H1 (cell line): Measurements from ENCODE around the gene SLC22A13. TPM values are rescaled to one million over a fixed set of nuclear protein-coding genes. Genes with fewer than 3 reads are reported as not detected.

Experiments used
- CTCF ChIA-PET: fragments of 300-600 bp; sonication (Branson Sonifier 250); formaldehyde crosslinking; loops from one replicate; lab custom pipeline; 2021; ENCODE audit not compliant: partially characterized antibody; lab: Charles Lee
- POLR2A ChIA-PET: fragments of 300-600 bp; sonication (Branson Sonifier 250); formaldehyde crosslinking; loops from one replicate; lab custom pipeline; 2021; ENCODE audit warnings: inconsistent platforms; ENCODE audit not compliant: partially characterized antibody; lab: Charles Lee
- DNase-seq, 2 experiments: peaks; one replicate each; pipeline versions ENCODE4 v3.0.0 to v3.0.0-alpha.2; 2010 to 2022; ENCODE audit warnings: low spot score in 2 of 2, low read depth in 1 of 2, mixed read lengths in 1 of 2
- FAIRE-seq: peaks from 2 replicates; lab custom pipeline; 2011; peaks lifted over from hg19 to GRCh38; lab: Jason Lieb, UNC
- H2AFZ ChIP-seq: 2 replicates; pipeline ENCODE4 v1.8.1; 2012; ENCODE audit warnings: low read length, inconsistent platforms
- H2AK5ac ChIP-seq: 2 replicates; pipeline ENCODE4 v1.6.1; 2013; ENCODE audit warnings: low read depth, low read length
- H2BK120ac ChIP-seq: replicated peaks from 2 replicates; pipeline ENCODE3; 2013; ENCODE audit warnings: low read depth, low read length, inconsistent platforms
- H2BK12ac ChIP-seq: 2 replicates; pipeline ENCODE4 v1.6.1; 2013; ENCODE audit warnings: low read depth, low read length
- H2BK15ac ChIP-seq: 2 replicates; pipeline ENCODE4 v1.6.1; 2013; ENCODE audit warnings: low read length
- H2BK20ac ChIP-seq: 2 replicates; pipeline ENCODE4 v1.6.1; 2013; ENCODE audit warnings: low read length
- H2BK5ac ChIP-seq: 2 replicates; pipeline ENCODE4 v1.6.1; 2013; ENCODE audit warnings: low read depth, low read length
- H3K14ac ChIP-seq: 2 replicates; pipeline ENCODE4 v1.6.1; 2013; ENCODE audit warnings: inconsistent platforms; ENCODE audit not compliant: insufficient read length
- H3K18ac ChIP-seq: 2 replicates; pipeline ENCODE4 v1.6.1; 2013; ENCODE audit warnings: low read length; ENCODE audit errors: extremely low read depth
- H3K23ac ChIP-seq: 2 replicates; pipeline ENCODE4 v1.6.1; 2013; ENCODE audit warnings: inconsistent platforms; ENCODE audit not compliant: insufficient read length
- H3K23me2 ChIP-seq: 2 replicates; pipeline ENCODE4 v1.6.1; 2013; ENCODE audit warnings: low read depth, low read length
- H3K27ac ChIP-seq: 2 replicates; pipeline ENCODE4 v1.6.1; 2011; ENCODE audit warnings: low read depth, low read length, inconsistent platforms
- H3K27me3 ChIP-seq, 4 experiments: replicated peaks in 1 of 4; 1 replicate in 1 of 4; 2 replicates in 3 of 4; pipeline versions ENCODE4 v1.6.1 to v1.8.1; 2011 to 2013; ENCODE audit warnings: low read length in 3 of 4, mild to moderate bottlenecking in 3 of 4, inconsistent platforms in 2 of 4, mixed read lengths in 2 of 4, moderate library complexity in 1 of 4; ENCODE audit not compliant: control insufficient read depth in 3 of 4, insufficient read depth in 3 of 4; ENCODE audit errors: extremely low read depth in 1 of 4
- H3K36me3 ChIP-seq, 4 experiments: 2 replicates each; pipeline versions ENCODE4 v1.6.1 to v1.8.1; 2011 to 2013; ENCODE audit warnings: mild to moderate bottlenecking in 4 of 4, low read length in 3 of 4, moderate library complexity in 2 of 4, control low read depth in 1 of 4, inconsistent platforms in 1 of 4; ENCODE audit not compliant: insufficient read depth in 4 of 4, control insufficient read depth in 2 of 4
- H3K4ac ChIP-seq: replicated peaks from 2 replicates; pipeline ENCODE3; 2013; ENCODE audit warnings: low read length, low read depth, mixed read lengths, inconsistent platforms; ENCODE audit not compliant: insufficient read length
- H3K4me1 ChIP-seq, 4 experiments: replicated peaks in 1 of 4; 1 replicate in 1 of 4; 2 replicates in 3 of 4; pipeline versions ENCODE4 v1.6.1 to v1.8.1; 2011 to 2013; ENCODE audit warnings: low read length in 3 of 4, inconsistent platforms in 2 of 4, mixed read lengths in 1 of 4; ENCODE audit not compliant: insufficient read depth in 4 of 4, control insufficient read depth in 3 of 4
- H3K4me2 ChIP-seq, 2 experiments: 2 replicates each; pipeline versions ENCODE4 v1.6.1 to v1.8.1; 2011 to 2013; ENCODE audit warnings: low read depth in 2 of 2, low read length in 2 of 2, control low read depth in 1 of 2, inconsistent platforms in 1 of 2, mild to moderate bottlenecking in 1 of 2; ENCODE audit not compliant: insufficient read depth in 1 of 2
- H3K4me3 ChIP-seq, 4 experiments: fragments of 200-600, 300-600 bp in 1 of 4; sonication (generic), shearing (Covaris generic), sonication (Bioruptor Twin) in 1 of 4; 2 replicates each; pipeline versions ENCODE4 v1.5.1 to v1.8.1; 2011 to 2016; ENCODE audit warnings: low read length in 4 of 4, low read depth in 3 of 4, control low read depth in 2 of 4, inconsistent platforms in 2 of 4, mild to moderate bottlenecking in 2 of 4, mixed read lengths in 1 of 4, moderate library complexity in 1 of 4; ENCODE audit not compliant: insufficient read depth in 2 of 4; ENCODE audit errors: extremely low read depth in 1 of 4
- H3K56ac ChIP-seq: replicated peaks from 2 replicates; pipeline ENCODE3; 2013; ENCODE audit warnings: low read depth, mild to moderate bottlenecking, mixed read lengths, low read length, inconsistent platforms; ENCODE audit not compliant: insufficient read length
- H3K79me1 ChIP-seq: 2 replicates; pipeline ENCODE4 v1.6.1; 2013; ENCODE audit warnings: low read depth, low read length, control low read depth
- H3K79me2 ChIP-seq, 2 experiments: 2 replicates each; pipeline versions ENCODE4 v1.6.1 to v1.8.1; 2012 to 2013; ENCODE audit warnings: low read length in 2 of 2, mild to moderate bottlenecking in 2 of 2, inconsistent platforms in 1 of 2; ENCODE audit not compliant: insufficient read depth in 2 of 2, control insufficient read depth in 1 of 2
- H3K9ac ChIP-seq, 4 experiments: replicated peaks in 1 of 4; 1 replicate in 1 of 4; 2 replicates in 3 of 4; pipeline versions ENCODE4 v1.6.1 to v1.8.1; 2011 to 2013; ENCODE audit warnings: low read depth in 3 of 4, low read length in 3 of 4, control low read depth in 2 of 4, mild to moderate bottlenecking in 2 of 4, moderate library complexity in 2 of 4, inconsistent platforms in 1 of 4; ENCODE audit errors: extremely low read depth in 1 of 4
- H3K9me3 ChIP-seq, 2 experiments: 2 replicates each; pipeline versions ENCODE4 v1.6.1 to v1.8.1; 2012 to 2013; ENCODE audit warnings: mild to moderate bottlenecking in 2 of 2, moderate library complexity in 2 of 2, control low read depth in 1 of 2, inconsistent platforms in 1 of 2, low read depth in 1 of 2, low read length in 1 of 2, mixed read lengths in 1 of 2; ENCODE audit not compliant: insufficient read depth in 2 of 2
- H4K20me1 ChIP-seq, 2 experiments: replicated peaks in 1 of 2; 2 replicates each; pipeline versions ENCODE3 to v1.8.1; 2011 to 2013; ENCODE audit warnings: inconsistent platforms in 2 of 2, low read length in 2 of 2, mild to moderate bottlenecking in 1 of 2; ENCODE audit not compliant: insufficient read depth in 2 of 2, control insufficient read depth in 1 of 2
- H4K5ac ChIP-seq: 2 replicates; pipeline ENCODE4 v1.6.1; 2013; ENCODE audit warnings: low read length, low read depth, mixed read lengths, inconsistent platforms; ENCODE audit not compliant: insufficient read length
- H4K8ac ChIP-seq: 2 replicates; pipeline ENCODE4 v1.8.0; 2013; ENCODE audit warnings: mild to moderate bottlenecking, moderate library complexity, low read length, inconsistent platforms; ENCODE audit not compliant: insufficient read depth; ENCODE audit errors: extremely low read depth
- H4K91ac ChIP-seq: replicated peaks from 2 replicates; pipeline ENCODE3; 2013; ENCODE audit warnings: low read length, mixed read lengths, inconsistent platforms; ENCODE audit not compliant: insufficient read length
- ASH2L ChIP-seq: fragments of 200-600, 300-600 bp; sonication (generic); IDR thresholded peaks from one replicate; pipeline ENCODE4 v1.7.1; 2017; ENCODE audit warnings: low read length
- BCL11A ChIP-seq, 2 experiments: IDR thresholded peaks; one replicate each; pipeline ENCODE4 v1.6.1; 2011; ENCODE audit warnings: low read depth in 2 of 2, low read length in 2 of 2, mild to moderate bottlenecking in 2 of 2
- BRCA1 ChIP-seq: IDR thresholded peaks from 2 replicates; pipeline ENCODE4 v1.6.1; 2012; ENCODE audit warnings: low read depth, low read length, improper control_type of control experiment
- CREB1 ChIP-seq: IDR thresholded peaks from 2 replicates; pipeline ENCODE4 v1.6.1; 2012; ENCODE audit warnings: inconsistent platforms
- GTF2F1 ChIP-seq: IDR thresholded peaks from 2 replicates; pipeline ENCODE4 v1.6.1; 2012; ENCODE audit warnings: low read depth, low read length, improper control_type of control experiment, borderline replicate concordance
- HDAC6 ChIP-seq: IDR thresholded peaks from one replicate; pipeline ENCODE4 v1.7.1; 2012; ENCODE audit warnings: low read depth, mild to moderate bottlenecking, inconsistent platforms, low read length, moderate library complexity
- MAFK ChIP-seq: IDR thresholded peaks from 2 replicates; pipeline ENCODE4 v1.6.1; 2012; ENCODE audit warnings: low read depth, mild to moderate bottlenecking, improper control_type of control experiment, low read length
- SIRT6 ChIP-seq: IDR thresholded peaks from one replicate; pipeline ENCODE4 v1.7.1; 2012; ENCODE audit warnings: low read length, inconsistent platforms
- SP2 ChIP-seq: IDR thresholded peaks from 2 replicates; pipeline ENCODE4 v1.6.1; 2012; ENCODE audit warnings: mild to moderate bottlenecking, low read length, inconsistent platforms
- SRF ChIP-seq: IDR thresholded peaks from 2 replicates; pipeline ENCODE4 v1.6.1; 2011; ENCODE audit warnings: mild to moderate bottlenecking, low read depth, low read length, moderate library complexity
- TBP ChIP-seq: IDR thresholded peaks from 2 replicates; pipeline ENCODE4 v1.6.1; 2011; ENCODE audit warnings: low read depth, low read length, improper control_type of control experiment
- TEAD4 ChIP-seq: IDR thresholded peaks from 2 replicates; pipeline ENCODE4 v1.6.1; 2012; ENCODE audit warnings: low read depth, low read length, inconsistent platforms, mixed read lengths
- USF2 ChIP-seq: IDR thresholded peaks from 2 replicates; pipeline ENCODE4 v1.6.1; 2011; ENCODE audit warnings: low read length, improper control_type of control experiment
- YY1 ChIP-seq: IDR thresholded peaks from 2 replicates; pipeline ENCODE4 v1.6.1; 2011; ENCODE audit warnings: low read depth, mild to moderate bottlenecking, low read length
- ZNF274 ChIP-seq: IDR thresholded peaks from 2 replicates; pipeline ENCODE4 v1.7.0; 2012; ENCODE audit warnings: low read length, borderline replicate concordance; ENCODE audit errors: extremely low read depth
- WGBS, 2 experiments: shearing (Covaris generic) in 1 of 2; methylation state at CpG; one replicate each; pipeline versions ENCODE4 v1.1.6 to v1.1.7; 2013 to 2015; ENCODE audit warnings: low lambda C conversion rate in 2 of 2, mixed read lengths in 2 of 2, inconsistent platforms in 1 of 2, low coverage in 1 of 2, missing lambda C conversion rate in 1 of 2; ENCODE audit not compliant: insufficient replicate concordance in 2 of 2, insufficient coverage in 1 of 2, insufficient read length in 1 of 2; ENCODE audit errors: extremely low coverage in 1 of 2, missing lambda C conversion rate in 1 of 2; 5-methylcytosine and 5-hydroxymethylcytosine counted together
- polyA plus RNA-seq, 7 experiments: library from polyadenylated mRNA; depleted of rRNA in 3 of 7; stranded (reverse) in 5 of 7; unstranded in 2 of 7; fragments of >200 nt in 5 of 7; fragments of 200-250 nt in 2 of 7; gene quantifications; 1 replicate in 5 of 7; 2 replicates in 1 of 7; 4 replicates in 1 of 7; pipeline versions ENCODE4 v1.2.1 to v1.2.3, GENCODE V29; 2011 to 2013; ENCODE audit warnings: missing spikeins in 2 of 7, mixed read lengths in 2 of 7
- total RNA-seq: library from RNA; stranded (reverse); fragmentation: NEBNext Ultra II Directional; extraction: Animal tissue kit (Norgen Biotek cat#: 25700); gene quantifications from 2 replicates; pipeline ENCODE4 v1.2.1, GENCODE V29; 2021

The SLC22A13 gene
- total and polyA plus RNA-seq, 2 of the 8 experiments (the other 6 are each of a cell fraction or from before 2014, with no cell fraction given) = 0.05 to 0.41 TPM

- no peak overlapping the region for H3K56ac ChIP-seq
- H3K9me3 ChIP-seq = no peaks in the 10 kb centered on the region; a peak in 1 of 4 replicates
- no peaks in the 10 kb centered on the region for H4K20me1 ChIP-seq
- no peaks in the 10 kb centered on the region for H3K27me3 ChIP-seq
- H3K4ac ChIP-seq = no peak overlapping the region
- no peaks in the 10 kb centered on the region for H3K36me3 ChIP-seq
- 90% methylated on average over 12 of the region's 12 CpGs; no CpG with 5 or more reads in 1 of the 2 experiments for WGBS, 2 experiments
- H2BK15ac ChIP-seq = no peak overlapping the region
- no peak overlapping the region for H2BK5ac ChIP-seq
- H4K5ac ChIP-seq = no peak overlapping the region
- DNase-seq (no peak), FAIRE-seq (no peak)
- POLR2A ChIA-PET = no interaction called here
- no peak overlapping the region; the same call in 1 of the 2 replicates for H3K27ac ChIP-seq
- no peaks in the 10 kb centered on the region for H3K79me2 ChIP-seq
- H2AK5ac ChIP-seq = no peak overlapping the region
- no peak overlapping the region for H3K4me3 ChIP-seq
- no peaks in the 10 kb centered on the region; a peak in 1 of 7 replicates for H3K4me1 ChIP-seq
- no peak overlapping the region for H3K9ac ChIP-seq
- H4K91ac ChIP-seq = no peak overlapping the region
- CTCF ChIA-PET = interaction anchor here (1.4 to 5.0 kb wide), 3 partner anchors 10 to 26 kb away, joined by 4 to 41 read pairs (median 5); partner anchors contain the start of gene SLC22A14
- no peak overlapping the region for H3K14ac ChIP-seq
- H2BK120ac ChIP-seq = no peak overlapping the region
- H3K79me1 ChIP-seq = no peaks in the 10 kb centered on the region
- H2AFZ ChIP-seq = no peak overlapping the region
- no peak overlapping the region for H3K23ac ChIP-seq
- no peak overlapping the region for H3K18ac ChIP-seq
- H3K23me2 ChIP-seq = no peaks in the 10 kb centered on the region; the same call in 1 of the 2 replicates
- H2BK20ac ChIP-seq = no peak overlapping the region
- H3K4me2 ChIP-seq = no peak overlapping the region
- no peak overlapping the region for H2BK12ac ChIP-seq
- no peak overlapping the region for H4K8ac ChIP-seq
- TF ChIP-seq GTF2F1 = no peak
- no peak for TF ChIP-seq MAFK
- TF ChIP-seq USF2 = no peak
- TF ChIP-seq TBP = no peak
- no peak for TF ChIP-seq HDAC6
- no peak for TF ChIP-seq BRCA1
- TF ChIP-seq SIRT6 = no peak
- no peak for TF ChIP-seq SRF
- no peak for TF ChIP-seq BCL11A (IDR thresholded peaks at IDR 0.05; ENCODE audit: low read depth in 2 of 2, low read length in 2 of 2)
- TF ChIP-seq SP2 = no peak
- no peak for TF ChIP-seq YY1
- TF ChIP-seq ZNF274 = no peak
- no peak for TF ChIP-seq ASH2L
- TF ChIP-seq TEAD4 = no peak
- no peak for TF ChIP-seq CREB1
Measured at GRCh38 chr3:38307599-38307998, 42.0 kb downstream of the SLC22A13 start.
